H1 (cell line): ENCODE results near the gene P4HA1. TPM values are rescaled to one million over a fixed set of nuclear protein-coding genes. Genes with fewer than 3 reads are reported as not detected.

Experiments
- CTCF ChIA-PET: fragments of 300-600 bp; sonication (Branson Sonifier 250); formaldehyde crosslinking; loops from one replicate; lab custom pipeline; 2021; ENCODE audit not compliant: partially characterized antibody; lab: Charles Lee
- POLR2A ChIA-PET: fragments of 300-600 bp; sonication (Branson Sonifier 250); formaldehyde crosslinking; loops from one replicate; lab custom pipeline; 2021; ENCODE audit warnings: inconsistent platforms; ENCODE audit not compliant: partially characterized antibody; lab: Charles Lee
- DNase-seq, 2 experiments: peaks; one replicate each; pipeline versions ENCODE4 v3.0.0 to v3.0.0-alpha.2; 2010 to 2022; ENCODE audit warnings: low spot score in 2 of 2, low read depth in 1 of 2, mixed read lengths in 1 of 2
- FAIRE-seq: peaks from 2 replicates; lab custom pipeline; 2011; peaks lifted over from hg19 to GRCh38; lab: Jason Lieb, UNC
- H2AFZ ChIP-seq: 2 replicates; pipeline ENCODE4 v1.8.1; 2012; ENCODE audit warnings: low read length, inconsistent platforms
- H2AK5ac ChIP-seq: 2 replicates; pipeline ENCODE4 v1.6.1; 2013; ENCODE audit warnings: low read depth, low read length
- H2BK120ac ChIP-seq: replicated peaks from 2 replicates; pipeline ENCODE3; 2013; ENCODE audit warnings: low read depth, low read length, inconsistent platforms
- H2BK12ac ChIP-seq: 2 replicates; pipeline ENCODE4 v1.6.1; 2013; ENCODE audit warnings: low read depth, low read length
- H2BK15ac ChIP-seq: 2 replicates; pipeline ENCODE4 v1.6.1; 2013; ENCODE audit warnings: low read length
- H2BK20ac ChIP-seq: 2 replicates; pipeline ENCODE4 v1.6.1; 2013; ENCODE audit warnings: low read length
- H2BK5ac ChIP-seq: 2 replicates; pipeline ENCODE4 v1.6.1; 2013; ENCODE audit warnings: low read depth, low read length
- H3K14ac ChIP-seq: 2 replicates; pipeline ENCODE4 v1.6.1; 2013; ENCODE audit warnings: inconsistent platforms; ENCODE audit not compliant: insufficient read length
- H3K18ac ChIP-seq: 2 replicates; pipeline ENCODE4 v1.6.1; 2013; ENCODE audit warnings: low read length; ENCODE audit errors: extremely low read depth
- H3K23ac ChIP-seq: 2 replicates; pipeline ENCODE4 v1.6.1; 2013; ENCODE audit warnings: inconsistent platforms; ENCODE audit not compliant: insufficient read length
- H3K23me2 ChIP-seq: 2 replicates; pipeline ENCODE4 v1.6.1; 2013; ENCODE audit warnings: low read depth, low read length
- H3K27ac ChIP-seq: 2 replicates; pipeline ENCODE4 v1.6.1; 2011; ENCODE audit warnings: low read depth, low read length, inconsistent platforms
- H3K27me3 ChIP-seq, 4 experiments: replicated peaks in 1 of 4; 1 replicate in 1 of 4; 2 replicates in 3 of 4; pipeline versions ENCODE4 v1.6.1 to v1.8.1; 2011 to 2013; ENCODE audit warnings: low read length in 3 of 4, mild to moderate bottlenecking in 3 of 4, inconsistent platforms in 2 of 4, mixed read lengths in 2 of 4, moderate library complexity in 1 of 4; ENCODE audit not compliant: control insufficient read depth in 3 of 4, insufficient read depth in 3 of 4; ENCODE audit errors: extremely low read depth in 1 of 4
- H3K36me3 ChIP-seq, 4 experiments: 2 replicates each; pipeline versions ENCODE4 v1.6.1 to v1.8.1; 2011 to 2013; ENCODE audit warnings: mild to moderate bottlenecking in 4 of 4, low read length in 3 of 4, moderate library complexity in 2 of 4, control low read depth in 1 of 4, inconsistent platforms in 1 of 4; ENCODE audit not compliant: insufficient read depth in 4 of 4, control insufficient read depth in 2 of 4
- H3K4ac ChIP-seq: replicated peaks from 2 replicates; pipeline ENCODE3; 2013; ENCODE audit warnings: low read length, low read depth, mixed read lengths, inconsistent platforms; ENCODE audit not compliant: insufficient read length
- H3K4me1 ChIP-seq, 4 experiments: replicated peaks in 1 of 4; 1 replicate in 1 of 4; 2 replicates in 3 of 4; pipeline versions ENCODE4 v1.6.1 to v1.8.1; 2011 to 2013; ENCODE audit warnings: low read length in 3 of 4, inconsistent platforms in 2 of 4, mixed read lengths in 1 of 4; ENCODE audit not compliant: insufficient read depth in 4 of 4, control insufficient read depth in 3 of 4
- H3K4me2 ChIP-seq, 2 experiments: 2 replicates each; pipeline versions ENCODE4 v1.6.1 to v1.8.1; 2011 to 2013; ENCODE audit warnings: low read depth in 2 of 2, low read length in 2 of 2, control low read depth in 1 of 2, inconsistent platforms in 1 of 2, mild to moderate bottlenecking in 1 of 2; ENCODE audit not compliant: insufficient read depth in 1 of 2
- H3K4me3 ChIP-seq, 4 experiments: fragments of 200-600, 300-600 bp in 1 of 4; sonication (generic), shearing (Covaris generic), sonication (Bioruptor Twin) in 1 of 4; 2 replicates each; pipeline versions ENCODE4 v1.5.1 to v1.8.1; 2011 to 2016; ENCODE audit warnings: low read length in 4 of 4, low read depth in 3 of 4, control low read depth in 2 of 4, inconsistent platforms in 2 of 4, mild to moderate bottlenecking in 2 of 4, mixed read lengths in 1 of 4, moderate library complexity in 1 of 4; ENCODE audit not compliant: insufficient read depth in 2 of 4; ENCODE audit errors: extremely low read depth in 1 of 4
- H3K56ac ChIP-seq: replicated peaks from 2 replicates; pipeline ENCODE3; 2013; ENCODE audit warnings: low read depth, mild to moderate bottlenecking, mixed read lengths, low read length, inconsistent platforms; ENCODE audit not compliant: insufficient read length
- H3K79me1 ChIP-seq: 2 replicates; pipeline ENCODE4 v1.6.1; 2013; ENCODE audit warnings: low read depth, low read length, control low read depth
- H3K79me2 ChIP-seq, 2 experiments: 2 replicates each; pipeline versions ENCODE4 v1.6.1 to v1.8.1; 2012 to 2013; ENCODE audit warnings: low read length in 2 of 2, mild to moderate bottlenecking in 2 of 2, inconsistent platforms in 1 of 2; ENCODE audit not compliant: insufficient read depth in 2 of 2, control insufficient read depth in 1 of 2
- H3K9ac ChIP-seq, 4 experiments: replicated peaks in 1 of 4; 1 replicate in 1 of 4; 2 replicates in 3 of 4; pipeline versions ENCODE4 v1.6.1 to v1.8.1; 2011 to 2013; ENCODE audit warnings: low read depth in 3 of 4, low read length in 3 of 4, control low read depth in 2 of 4, mild to moderate bottlenecking in 2 of 4, moderate library complexity in 2 of 4, inconsistent platforms in 1 of 4; ENCODE audit errors: extremely low read depth in 1 of 4
- H3K9me3 ChIP-seq, 2 experiments: 2 replicates each; pipeline versions ENCODE4 v1.6.1 to v1.8.1; 2012 to 2013; ENCODE audit warnings: mild to moderate bottlenecking in 2 of 2, moderate library complexity in 2 of 2, control low read depth in 1 of 2, inconsistent platforms in 1 of 2, low read depth in 1 of 2, low read length in 1 of 2, mixed read lengths in 1 of 2; ENCODE audit not compliant: insufficient read depth in 2 of 2
- H4K20me1 ChIP-seq, 2 experiments: replicated peaks in 1 of 2; 2 replicates each; pipeline versions ENCODE3 to v1.8.1; 2011 to 2013; ENCODE audit warnings: inconsistent platforms in 2 of 2, low read length in 2 of 2, mild to moderate bottlenecking in 1 of 2; ENCODE audit not compliant: insufficient read depth in 2 of 2, control insufficient read depth in 1 of 2
- H4K5ac ChIP-seq: 2 replicates; pipeline ENCODE4 v1.6.1; 2013; ENCODE audit warnings: low read length, low read depth, mixed read lengths, inconsistent platforms; ENCODE audit not compliant: insufficient read length
- H4K8ac ChIP-seq: 2 replicates; pipeline ENCODE4 v1.8.0; 2013; ENCODE audit warnings: mild to moderate bottlenecking, moderate library complexity, low read length, inconsistent platforms; ENCODE audit not compliant: insufficient read depth; ENCODE audit errors: extremely low read depth
- H4K91ac ChIP-seq: replicated peaks from 2 replicates; pipeline ENCODE3; 2013; ENCODE audit warnings: low read length, mixed read lengths, inconsistent platforms; ENCODE audit not compliant: insufficient read length
- BCL11A ChIP-seq, 2 experiments: IDR thresholded peaks; one replicate each; pipeline ENCODE4 v1.6.1; 2011; ENCODE audit warnings: low read depth in 2 of 2, low read length in 2 of 2, mild to moderate bottlenecking in 2 of 2
- CBX5 ChIP-seq: fragments of 300-800, 300-1000 bp; sonication (generic); IDR thresholded peaks from 2 replicates; pipeline ENCODE4 v1.7.1; 2016; ENCODE audit warnings: antibody characterized with exemption, low read length, low read depth
- CHD1 ChIP-seq: IDR thresholded peaks from 2 replicates; pipeline ENCODE4 v1.6.1; 2012; ENCODE audit warnings: low read depth, low read length, improper control_type of control experiment
- GTF2F1 ChIP-seq: IDR thresholded peaks from 2 replicates; pipeline ENCODE4 v1.6.1; 2012; ENCODE audit warnings: low read depth, low read length, improper control_type of control experiment, borderline replicate concordance
- JUND ChIP-seq: IDR thresholded peaks from 2 replicates; pipeline ENCODE4 v1.6.1; 2011; ENCODE audit warnings: mild to moderate bottlenecking, improper control_type of control experiment, low read length
- PHF8 ChIP-seq: fragments of 200-600 bp; sonication (generic); conservative IDR thresholded peaks from 2 replicates; pipeline ENCODE4 v1.7.1; 2012; ENCODE audit warnings: low read depth, mild to moderate bottlenecking, inconsistent platforms, low read length, moderate library complexity
- POLR2AphosphoS5 ChIP-seq: IDR thresholded peaks from 2 replicates; pipeline ENCODE4 v1.6.1; 2011; ENCODE audit warnings: low read depth, low read length
- RBBP5 ChIP-seq: IDR thresholded peaks from 2 replicates; pipeline ENCODE4 v1.7.1; 2012; ENCODE audit warnings: low read depth, mild to moderate bottlenecking, inconsistent platforms, low read length, moderate library complexity, borderline replicate concordance
- SP1 ChIP-seq: IDR thresholded peaks from 2 replicates; pipeline ENCODE4 v1.6.1; 2011; ENCODE audit warnings: low read depth, low read length
- TAF1 ChIP-seq: IDR thresholded peaks from 2 replicates; pipeline ENCODE4 v1.6.1; 2011; ENCODE audit warnings: mild to moderate bottlenecking, low read depth, low read length
- TEAD4 ChIP-seq: IDR thresholded peaks from 2 replicates; pipeline ENCODE4 v1.6.1; 2012; ENCODE audit warnings: low read depth, low read length, inconsistent platforms, mixed read lengths
- WGBS, 2 experiments: shearing (Covaris generic) in 1 of 2; methylation state at CpG; one replicate each; pipeline versions ENCODE4 v1.1.6 to v1.1.7; 2013 to 2015; ENCODE audit warnings: low lambda C conversion rate in 2 of 2, mixed read lengths in 2 of 2, inconsistent platforms in 1 of 2, low coverage in 1 of 2, missing lambda C conversion rate in 1 of 2; ENCODE audit not compliant: insufficient replicate concordance in 2 of 2, insufficient coverage in 1 of 2, insufficient read length in 1 of 2; ENCODE audit errors: extremely low coverage in 1 of 2, missing lambda C conversion rate in 1 of 2; 5-methylcytosine and 5-hydroxymethylcytosine counted together
- polyA plus RNA-seq, 7 experiments: library from polyadenylated mRNA; depleted of rRNA in 3 of 7; stranded (reverse) in 5 of 7; unstranded in 2 of 7; fragments of >200 nt in 5 of 7; fragments of 200-250 nt in 2 of 7; gene quantifications; 1 replicate in 5 of 7; 2 replicates in 1 of 7; 4 replicates in 1 of 7; pipeline versions ENCODE4 v1.2.1 to v1.2.3, GENCODE V29; 2011 to 2013; ENCODE audit warnings: missing spikeins in 2 of 7, mixed read lengths in 2 of 7
- total RNA-seq: library from RNA; stranded (reverse); fragmentation: NEBNext Ultra II Directional; extraction: Animal tissue kit (Norgen Biotek cat#: 25700); gene quantifications from 2 replicates; pipeline ENCODE4 v1.2.1, GENCODE V29; 2021
- TF ChIP-seq, protein P1 (sequence below), 3 experiments: IDR thresholded peaks; 1 replicate in 2 of 3; 2 replicates in 1 of 3; pipeline versions ENCODE4 v1.5.1 to v1.6.1; 2011; ENCODE audit warnings: low read length in 3 of 3, mild to moderate bottlenecking in 3 of 3, inconsistent platforms in 2 of 3, low read depth in 1 of 3, moderate library complexity in 1 of 3; ENCODE audit not compliant: insufficient read depth in 1 of 3; ENCODE audit errors: control extremely low read depth in 1 of 3
- TF ChIP-seq, protein P2 (sequence below): IDR thresholded peaks from 2 replicates; pipeline ENCODE4 v1.6.1; 2012; ENCODE audit warnings: inconsistent platforms

The P4HA1 gene
- total and polyA plus RNA-seq, 2 of the 8 experiments (the other 6 are each of a cell fraction or from before 2014, with no cell fraction given) = 12.0 to 25.7 TPM

DNA sequence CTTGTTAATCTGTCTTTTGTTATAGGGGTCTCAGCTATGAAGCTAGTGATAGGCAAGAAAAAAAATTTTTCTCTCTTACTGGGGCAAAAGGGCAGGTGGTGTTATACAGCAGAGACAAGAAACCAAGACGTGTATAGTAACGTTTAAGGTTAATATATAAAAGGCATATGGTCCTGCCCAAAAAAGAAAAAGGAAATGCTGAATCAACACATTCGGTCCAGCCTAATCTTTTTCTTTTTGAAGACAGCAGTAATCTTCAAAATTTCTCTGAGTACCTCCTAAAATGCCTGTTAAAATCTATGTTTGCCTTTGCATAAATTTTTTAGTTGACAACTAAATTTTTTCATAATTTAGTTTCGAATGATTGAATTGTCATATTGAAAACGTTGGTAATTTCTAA, 54.5 kb downstream of the P4HA1 start:
- H3K23me2 ChIP-seq = no peaks in the 10 kb centered on the region
- no peak overlapping the region for H2BK120ac ChIP-seq
- H3K14ac ChIP-seq = no peak overlapping the region
- no peak overlapping the region for H3K27ac ChIP-seq
- no peak overlapping the region for H2BK12ac ChIP-seq
- no peak overlapping the region for H3K18ac ChIP-seq
- no peak overlapping the region for H3K23ac ChIP-seq
- no peak overlapping the region for H4K5ac ChIP-seq
- H2BK20ac ChIP-seq = no peak overlapping the region
- H3K79me2 ChIP-seq = no peaks in the 10 kb centered on the region
- DNase-seq (no peak), FAIRE-seq (no peak)
- no peak overlapping the region for H2AK5ac ChIP-seq
- no peak overlapping the region for H3K4me3 ChIP-seq
- WGBS, 2 experiments = 90% methylated on average over 5 of the region's 5 CpGs; no CpG with 5 or more reads in 1 of the 2 experiments
- no peaks in the 10 kb centered on the region for H4K20me1 ChIP-seq
- H3K56ac ChIP-seq = no peak overlapping the region
- H3K4me1 ChIP-seq = peaks cover 0 to 18% (median 5%) of the 10 kb centered on the region in 4 experiments; a peak in 4 of 7 replicates
- no peak overlapping the region for H4K8ac ChIP-seq
- H3K9me3 ChIP-seq = no peaks in the 10 kb centered on the region
- H2BK15ac ChIP-seq = no peak overlapping the region
- H2AFZ ChIP-seq = no peak overlapping the region
- H4K91ac ChIP-seq = no peak overlapping the region
- no peaks in the 10 kb centered on the region for H3K27me3 ChIP-seq
- no peak overlapping the region for H3K4me2 ChIP-seq
- no peaks in the 10 kb centered on the region for H3K36me3 ChIP-seq
- ChIA-PET POLR2A (no interaction called here), CTCF (no interaction called here)
- no peak overlapping the region for H3K9ac ChIP-seq
- no peak overlapping the region for H3K4ac ChIP-seq
- no peaks in the 10 kb centered on the region for H3K79me1 ChIP-seq
- H2BK5ac ChIP-seq = no peak overlapping the region
- no peak for TF ChIP-seq POLR2AphosphoS5
- TF ChIP-seq BCL11A (IDR thresholded peaks at IDR 0.05; ENCODE audit: low read depth in 2 of 2, low read length in 2 of 2) = no peak
- TF ChIP-seq PHF8 = no peak
- TF ChIP-seq JUND = no peak
- no peak for TF ChIP-seq SP1
- TF ChIP-seq RBBP5 = no peak
- TF ChIP-seq, protein P1, sequence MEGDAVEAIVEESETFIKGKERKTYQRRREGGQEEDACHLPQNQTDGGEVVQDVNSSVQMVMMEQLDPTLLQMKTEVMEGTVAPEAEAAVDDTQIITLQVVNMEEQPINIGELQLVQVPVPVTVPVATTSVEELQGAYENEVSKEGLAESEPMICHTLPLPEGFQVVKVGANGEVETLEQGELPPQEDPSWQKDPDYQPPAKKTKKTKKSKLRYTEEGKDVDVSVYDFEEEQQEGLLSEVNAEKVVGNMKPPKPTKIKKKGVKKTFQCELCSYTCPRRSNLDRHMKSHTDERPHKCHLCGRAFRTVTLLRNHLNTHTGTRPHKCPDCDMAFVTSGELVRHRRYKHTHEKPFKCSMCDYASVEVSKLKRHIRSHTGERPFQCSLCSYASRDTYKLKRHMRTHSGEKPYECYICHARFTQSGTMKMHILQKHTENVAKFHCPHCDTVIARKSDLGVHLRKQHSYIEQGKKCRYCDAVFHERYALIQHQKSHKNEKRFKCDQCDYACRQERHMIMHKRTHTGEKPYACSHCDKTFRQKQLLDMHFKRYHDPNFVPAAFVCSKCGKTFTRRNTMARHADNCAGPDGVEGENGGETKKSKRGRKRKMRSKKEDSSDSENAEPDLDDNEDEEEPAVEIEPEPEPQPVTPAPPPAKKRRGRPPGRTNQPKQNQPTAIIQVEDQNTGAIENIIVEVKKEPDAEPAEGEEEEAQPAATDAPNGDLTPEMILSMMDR (IDR thresholded peaks at IDR 0.05; ENCODE audit: control extremely low read depth in 1 of 3, insufficient read depth in 1 of 3, low read depth in 1 of 3, low read length in 3 of 3) = no peak
- no peak for TF ChIP-seq CHD1
- no peak for TF ChIP-seq CBX5
- TF ChIP-seq TAF1 = no peak
- no peak for TF ChIP-seq GTF2F1
- TF ChIP-seq, protein P2, sequence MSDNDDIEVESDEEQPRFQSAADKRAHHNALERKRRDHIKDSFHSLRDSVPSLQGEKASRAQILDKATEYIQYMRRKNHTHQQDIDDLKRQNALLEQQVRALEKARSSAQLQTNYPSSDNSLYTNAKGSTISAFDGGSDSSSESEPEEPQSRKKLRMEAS = no peak
- TF ChIP-seq TEAD4 = no peak
